AML-193 (cell line): ENCODE results near the gene COL5A1.
"Not testable (repeated sequence)": the region's sequence is repeated elsewhere in the genome, so short reads cannot be mapped to it uniquely, and the experiment has no call there.

Experiments
- DNase-seq, 2 experiments: peaks; one replicate each; lab custom pipeline; 2025; lab: John Stamatoyannopoulos, UW

COL5A1 gene

DNA sequence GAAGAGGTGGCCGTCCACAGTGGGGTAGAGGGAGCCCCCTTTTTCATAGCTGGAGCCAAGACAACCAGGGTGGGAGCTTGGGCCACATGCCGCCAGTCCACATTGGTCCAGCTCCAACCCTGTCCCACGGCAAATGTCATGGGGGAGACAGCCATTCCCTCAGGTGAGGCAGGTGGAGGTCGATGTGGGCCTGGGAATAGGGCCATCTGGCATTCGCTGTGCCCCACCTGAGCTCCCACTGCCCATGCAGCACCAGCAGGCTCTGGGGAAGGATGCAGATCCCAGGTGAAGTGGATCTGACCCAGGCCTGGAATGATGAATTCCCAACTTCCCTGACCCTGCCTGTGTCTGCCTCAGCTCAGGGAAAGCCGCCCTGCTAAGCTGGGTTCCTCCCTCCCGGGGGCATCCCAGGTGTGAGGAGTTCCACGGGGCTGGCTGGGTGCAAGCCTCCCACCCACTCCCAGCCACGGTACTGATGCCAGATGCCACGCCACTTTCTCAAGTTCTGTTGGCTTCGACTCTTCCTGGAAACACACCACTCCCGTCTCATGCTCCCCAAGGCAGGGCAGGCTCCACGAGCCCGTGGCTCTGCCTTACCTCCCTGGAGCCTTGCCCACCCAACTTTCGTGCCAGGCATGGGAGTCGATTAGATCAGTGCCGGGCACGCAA lies 213.8 kb downstream of the COL5A1 start:
- DNase-seq = no peak

DNA sequence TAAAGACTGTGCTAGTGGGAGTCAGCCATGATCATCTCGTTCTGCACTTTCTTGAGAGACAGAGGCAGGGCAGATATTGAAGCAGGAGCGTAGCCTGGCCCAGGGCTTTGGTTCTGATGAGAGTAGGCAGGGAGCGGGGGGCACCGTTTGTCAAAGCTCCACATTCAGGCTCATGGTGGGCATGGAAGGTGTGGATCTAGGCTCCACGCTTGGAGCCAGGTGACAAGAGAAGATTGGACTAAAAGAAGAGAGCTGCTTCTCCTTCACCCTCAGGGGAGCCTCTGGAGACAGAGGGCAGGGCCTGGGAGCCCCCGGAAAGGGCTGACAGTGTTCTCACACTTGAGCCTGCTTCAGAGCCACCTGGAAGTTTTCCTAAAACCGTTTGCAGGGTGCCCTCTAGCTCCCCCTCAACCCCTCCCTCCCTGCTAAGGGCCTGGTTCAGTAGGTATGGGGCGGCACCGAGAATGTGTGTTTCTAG lies 214.3 kb downstream of the COL5A1 start:
- no peak for DNase-seq

DNA sequence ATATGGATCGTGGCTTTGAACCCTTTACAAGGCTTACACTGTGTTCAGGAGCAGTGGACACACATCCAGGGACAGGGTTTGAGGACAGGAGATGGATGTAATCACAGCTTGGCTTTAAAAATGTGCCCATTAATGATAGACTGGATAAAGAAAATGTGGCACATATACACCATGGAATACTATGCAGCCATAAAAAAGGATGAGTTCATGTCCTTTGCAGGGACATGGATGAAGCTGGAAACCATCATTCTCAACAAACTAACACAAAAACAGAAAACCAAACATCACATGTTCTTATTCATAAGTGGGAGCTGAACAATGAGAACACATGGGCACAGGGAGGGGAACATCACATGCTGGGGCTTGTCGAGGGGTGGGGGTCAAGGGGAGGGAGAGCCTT lies 215.8 kb downstream of the COL5A1 start:
- not testable (repeated sequence) for DNase-seq

DNA sequence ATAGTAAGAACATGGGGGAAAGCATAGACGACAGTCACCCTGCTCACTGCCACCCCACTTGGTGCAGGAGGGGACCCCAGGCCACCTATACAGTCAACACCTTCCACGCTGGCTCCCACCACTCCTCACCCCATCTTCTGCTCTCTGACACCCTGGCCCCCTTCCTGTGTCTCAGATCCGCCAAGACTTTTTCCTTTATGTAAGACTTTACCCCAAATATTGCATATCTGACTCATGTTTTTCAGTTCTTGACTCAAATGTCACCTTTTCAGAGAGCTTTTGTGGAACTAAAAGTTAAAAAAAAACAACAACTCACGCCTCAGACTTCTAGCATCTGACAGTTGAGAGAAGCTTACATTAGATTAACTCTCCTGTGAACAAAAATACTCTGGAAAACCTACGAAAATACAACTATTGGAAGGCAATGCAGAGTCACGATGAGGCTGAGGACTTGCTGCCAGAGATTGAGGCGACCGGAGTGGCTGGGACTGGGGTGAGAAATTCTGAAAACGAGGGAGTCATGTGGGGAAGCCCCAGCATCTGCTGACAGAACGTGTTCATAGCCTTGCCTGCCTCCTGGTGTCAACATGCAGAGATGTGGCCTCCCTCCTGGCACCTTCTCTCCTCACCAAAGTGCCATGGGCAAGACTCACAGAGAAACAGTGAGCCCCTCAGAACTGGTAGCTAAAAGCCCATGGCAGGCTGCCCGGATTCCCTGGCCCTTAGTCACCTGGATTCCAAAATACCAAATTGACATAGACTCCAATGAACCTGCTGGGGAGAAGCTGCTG lies 216.6 kb downstream of the COL5A1 start:
- DNase-seq = no peak

DNA sequence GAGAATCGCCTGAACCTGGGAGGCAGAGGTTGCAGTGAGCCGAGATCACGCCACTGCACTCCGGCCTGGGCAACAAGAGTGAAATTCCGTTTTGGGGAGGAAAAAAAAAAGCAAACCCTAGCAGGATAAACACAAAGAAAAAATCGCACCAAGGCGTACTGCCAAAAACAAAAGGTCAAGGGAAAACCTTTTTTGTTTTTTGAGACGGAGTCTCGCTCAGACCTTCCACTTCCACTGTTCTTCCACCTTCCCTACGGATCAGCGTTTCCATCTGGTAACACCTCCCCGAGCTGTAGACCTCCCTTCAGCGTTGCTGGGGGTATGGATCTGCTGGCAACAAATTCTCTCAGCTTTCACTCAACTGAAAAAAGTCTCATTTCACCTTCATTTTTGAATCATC lies 218.9 kb downstream of the COL5A1 start:
- DNase-seq = no peak

DNA sequence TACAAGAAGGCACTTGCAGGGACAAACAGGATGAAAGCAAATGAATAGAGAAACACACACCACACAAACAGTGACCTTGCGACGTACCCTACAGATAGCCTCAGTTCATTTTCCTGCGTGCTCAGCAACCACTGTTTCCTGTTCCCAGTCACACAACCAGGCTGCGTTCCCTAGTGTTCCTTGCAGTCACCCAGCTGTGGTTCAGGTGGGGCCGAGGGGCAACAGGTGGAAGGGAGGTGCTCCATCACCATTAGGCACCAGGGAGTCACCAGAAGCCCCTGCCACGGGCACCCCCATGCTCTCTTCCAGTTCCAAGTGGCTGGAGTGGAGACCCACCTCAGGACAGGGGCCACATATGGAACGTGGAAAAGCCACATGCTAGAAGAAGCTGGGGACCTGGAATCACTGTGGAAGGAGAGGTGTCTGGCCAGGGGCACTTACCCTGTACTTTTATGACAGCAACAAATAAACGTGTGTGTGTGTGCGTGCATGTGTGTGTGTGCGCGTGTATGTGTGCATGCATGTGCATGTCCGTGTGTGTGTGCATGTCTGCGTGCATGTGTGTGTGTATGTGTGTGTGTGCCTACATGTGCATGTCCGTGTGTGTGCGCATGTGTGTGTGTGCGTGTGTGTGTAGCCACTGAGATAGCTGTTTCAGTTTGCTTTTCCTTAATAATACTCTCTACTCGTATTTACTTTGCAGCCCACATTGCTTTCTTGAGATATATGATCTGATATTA lies 220.2 kb downstream of the COL5A1 start:
- no peak for DNase-seq

DNA sequence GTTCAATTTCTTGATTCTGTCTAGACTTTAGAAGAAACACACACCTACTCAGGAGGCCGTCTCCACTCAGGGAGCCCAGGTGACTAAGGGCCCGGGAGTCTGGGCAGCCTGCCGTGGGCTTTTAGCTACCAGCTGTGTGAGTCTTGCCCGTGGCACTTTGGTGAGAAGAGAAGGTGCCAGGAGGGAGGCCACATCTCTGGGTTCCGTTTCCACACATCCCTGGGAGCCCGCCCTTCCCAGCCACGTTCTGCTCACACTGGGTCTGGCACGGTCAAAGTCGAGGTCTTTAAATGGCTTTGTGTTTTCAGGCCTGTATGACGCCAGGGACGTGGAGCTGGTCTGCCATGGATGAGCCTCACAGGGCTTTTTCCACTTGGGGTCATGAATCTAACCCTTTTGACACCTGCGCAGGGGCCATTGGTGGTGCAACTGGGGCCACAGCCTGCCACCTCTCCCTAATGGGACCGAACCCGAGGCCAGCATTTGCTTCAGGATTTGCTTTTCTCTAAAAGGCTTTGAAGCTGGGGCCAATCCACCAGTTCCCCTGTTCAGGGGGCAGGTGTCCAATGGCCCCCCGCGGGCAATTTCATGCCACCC lies 221.8 kb downstream of the COL5A1 start:
- no peak for DNase-seq

DNA sequence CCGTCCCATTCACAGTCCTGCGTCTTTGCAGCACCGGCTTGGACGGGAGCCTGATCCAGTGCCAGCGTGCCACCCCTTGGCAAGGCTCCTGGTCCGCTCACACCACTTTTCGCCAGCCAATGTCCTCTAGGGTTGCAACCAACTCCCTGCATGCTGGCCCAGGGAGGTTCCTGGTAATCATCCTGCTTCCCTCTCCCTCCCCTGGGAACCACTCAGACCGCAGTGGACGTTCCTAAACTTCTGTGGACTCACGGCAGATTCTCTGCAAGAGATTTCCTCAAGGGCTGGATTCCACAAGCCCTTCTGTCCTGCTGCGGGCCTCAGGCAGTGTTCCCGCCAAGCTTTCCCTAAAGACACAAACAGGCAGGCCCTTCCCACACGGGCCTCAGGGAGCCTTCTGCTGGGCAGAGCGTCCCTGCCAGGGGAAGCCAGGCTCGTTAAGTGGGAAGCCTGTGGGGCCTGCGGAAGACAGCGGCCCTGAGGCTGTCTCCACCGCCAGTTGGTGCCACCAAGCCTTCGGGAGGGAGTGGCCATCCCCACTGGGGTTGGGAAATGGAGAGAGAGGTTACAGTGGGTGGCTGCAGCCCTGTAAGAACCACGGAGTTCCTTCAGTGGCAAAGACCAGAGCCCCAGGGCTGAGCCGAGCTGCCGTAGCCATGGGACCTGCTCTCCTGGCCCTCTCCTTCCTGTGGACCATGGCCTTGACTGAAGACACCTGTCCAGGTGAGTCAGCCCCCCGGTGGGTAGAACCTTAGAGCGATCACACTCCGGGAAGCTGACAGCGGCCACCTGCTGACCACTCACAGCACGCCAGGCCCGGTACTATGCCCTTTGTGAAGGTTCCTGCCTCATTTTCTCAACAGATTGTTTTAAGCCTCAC lies 222.6 kb downstream of the COL5A1 start:
- no peak for DNase-seq

DNA sequence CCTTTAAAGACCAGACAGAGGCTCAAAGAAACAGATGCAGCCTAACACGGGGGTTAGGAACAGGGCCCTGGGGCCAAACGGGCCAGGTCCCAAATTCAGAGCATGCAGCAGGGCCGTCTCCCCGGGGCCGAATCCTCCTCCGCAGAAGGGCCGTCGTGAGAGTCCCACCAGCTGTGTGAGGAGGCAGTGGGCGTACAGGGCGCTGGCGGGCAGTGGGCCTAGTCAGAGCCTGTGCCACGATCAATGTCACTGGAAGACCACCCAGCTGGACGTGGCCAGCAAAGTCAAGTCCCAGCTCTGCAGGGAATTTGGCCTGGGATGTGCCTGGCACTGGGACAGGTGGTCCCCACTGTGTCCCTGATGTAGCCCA lies 223.2 kb downstream of the COL5A1 start:
- DNase-seq = no peak

DNA sequence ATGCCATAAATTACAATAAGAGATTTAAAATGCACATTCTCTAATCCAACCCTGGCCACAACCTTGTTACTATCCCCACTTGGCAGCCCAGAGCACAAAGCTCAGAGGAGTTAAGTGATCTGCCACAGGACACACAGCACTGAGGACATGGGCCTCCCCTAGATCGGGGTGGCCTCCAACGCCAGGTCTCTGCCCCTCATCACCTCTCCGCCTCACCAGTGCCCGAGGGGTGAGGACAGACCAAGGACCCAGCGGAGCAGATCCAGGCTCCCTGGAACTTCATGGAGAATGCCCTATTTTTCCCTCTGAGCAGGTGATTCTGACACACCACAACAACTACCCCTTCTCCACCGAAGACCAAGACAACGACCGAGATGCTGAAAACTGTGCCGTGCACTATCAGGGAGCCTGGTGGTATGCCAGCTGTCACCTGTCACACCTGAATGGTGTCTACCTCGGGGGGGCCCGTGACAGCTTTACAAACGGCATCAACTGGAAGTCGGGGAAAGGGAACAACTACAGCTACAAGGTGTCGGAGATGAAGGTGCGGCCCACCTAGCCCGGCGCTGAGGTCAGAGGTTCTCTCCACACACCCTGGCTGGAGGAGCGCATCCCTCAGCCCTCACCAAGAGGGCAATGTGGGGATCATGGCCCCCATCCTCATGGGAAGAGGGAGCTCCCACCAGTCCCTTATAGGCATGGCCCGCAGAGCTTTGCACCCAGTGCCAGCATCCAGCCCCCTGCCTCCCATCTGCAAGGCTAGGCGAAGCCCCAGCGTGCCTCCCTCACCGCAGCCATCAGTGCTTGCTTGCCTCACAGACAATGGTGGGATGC lies 226.5 kb downstream of the COL5A1 start:
- no peak for DNase-seq

DNA sequence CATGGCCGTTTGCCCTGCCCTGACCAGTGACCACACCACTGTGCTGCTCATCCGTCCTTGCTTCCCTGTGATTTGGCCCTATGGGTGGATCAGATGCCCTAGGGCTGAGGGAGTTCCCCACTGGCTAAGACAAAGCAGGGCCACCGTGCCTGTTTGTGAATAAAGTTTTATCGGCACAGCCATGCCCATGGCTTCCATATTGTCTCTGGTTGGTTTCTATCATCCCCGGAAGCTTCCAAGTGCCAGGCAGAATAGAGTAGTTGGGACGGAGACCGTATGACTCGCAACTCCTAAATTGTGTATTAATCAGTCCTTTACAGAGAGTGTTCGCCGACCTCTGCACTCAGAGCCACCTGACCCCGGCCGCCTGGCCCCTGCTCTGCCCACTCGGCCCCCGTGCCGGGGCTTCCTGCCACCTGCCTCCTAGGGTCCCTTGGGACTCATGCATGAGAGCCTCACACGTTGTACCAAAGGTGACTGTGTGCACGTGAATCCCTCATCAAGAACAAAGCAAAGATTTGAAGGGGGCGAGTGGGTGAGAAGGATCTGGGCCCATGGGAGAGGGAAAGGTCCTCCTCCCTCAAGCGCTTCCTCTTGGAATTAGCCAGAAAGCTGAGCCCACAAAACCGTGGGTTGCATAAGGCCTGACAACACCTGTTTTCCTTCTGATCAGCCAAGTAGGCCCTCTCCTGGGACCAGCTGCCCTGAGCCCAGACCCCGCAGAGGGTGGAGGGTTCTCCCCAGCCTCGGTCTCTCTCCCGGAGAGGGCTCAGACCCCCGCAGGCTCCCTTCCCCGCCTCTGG lies 227.3 kb downstream of the COL5A1 start:
- no peak for DNase-seq

DNA sequence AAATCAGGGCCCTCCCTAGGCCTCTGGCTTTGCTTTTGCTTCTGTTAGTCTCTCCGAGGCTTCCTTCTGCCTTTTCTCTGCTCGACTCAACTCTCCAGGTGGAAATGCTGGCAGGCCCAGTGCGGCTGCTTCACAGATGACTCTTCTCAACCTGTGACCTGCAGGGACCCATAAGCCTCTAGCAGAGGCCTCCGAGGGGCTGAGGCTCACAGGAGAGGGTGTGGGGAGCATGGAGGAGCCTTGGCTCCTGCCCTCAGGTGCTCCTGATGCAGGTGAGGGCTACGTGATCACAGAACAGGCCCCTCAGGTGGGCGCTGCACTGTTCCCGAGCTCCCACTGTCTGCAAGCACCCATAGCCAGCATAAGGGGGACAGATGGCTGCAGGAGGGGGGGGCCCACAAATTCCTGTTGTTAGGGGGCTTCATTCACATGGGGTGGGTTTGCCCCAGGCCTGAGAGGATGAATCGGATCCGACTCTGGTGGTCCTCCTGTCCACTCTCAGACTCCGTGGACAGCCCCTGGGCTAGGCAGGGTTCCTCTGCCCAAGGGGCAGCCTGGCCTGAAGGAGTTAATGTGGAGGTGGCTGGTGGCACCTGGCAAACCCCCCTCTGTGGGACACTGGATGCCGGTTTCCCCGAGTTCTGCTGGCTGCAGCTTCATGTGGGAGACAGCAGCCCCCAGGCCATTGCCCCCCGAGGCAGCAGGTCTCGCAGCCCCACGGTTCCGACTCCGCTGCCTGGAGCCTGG lies 228.1 kb downstream of the COL5A1 start:
- DNase-seq = no peak

DNA sequence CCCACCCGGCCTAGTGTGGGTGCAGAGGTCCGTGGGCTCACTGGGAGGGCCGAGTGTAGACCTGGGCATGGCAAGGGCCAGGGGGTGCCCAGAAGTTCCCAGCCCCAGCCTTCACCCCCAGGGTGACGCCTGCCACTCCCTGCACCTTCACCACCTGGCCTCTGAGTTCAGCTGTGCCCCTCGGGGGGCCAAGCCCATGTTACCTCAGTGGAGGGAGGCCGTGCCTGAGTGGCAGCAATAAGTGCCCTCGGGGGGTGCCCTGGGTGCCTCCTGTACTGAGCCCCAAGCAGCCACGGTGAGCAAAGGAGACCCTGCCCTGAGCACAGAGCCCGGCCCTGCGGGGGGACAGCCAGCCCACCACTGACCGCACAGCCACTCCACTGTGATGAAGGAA lies 228.7 kb downstream of the COL5A1 start:
- no peak for DNase-seq

DNA sequence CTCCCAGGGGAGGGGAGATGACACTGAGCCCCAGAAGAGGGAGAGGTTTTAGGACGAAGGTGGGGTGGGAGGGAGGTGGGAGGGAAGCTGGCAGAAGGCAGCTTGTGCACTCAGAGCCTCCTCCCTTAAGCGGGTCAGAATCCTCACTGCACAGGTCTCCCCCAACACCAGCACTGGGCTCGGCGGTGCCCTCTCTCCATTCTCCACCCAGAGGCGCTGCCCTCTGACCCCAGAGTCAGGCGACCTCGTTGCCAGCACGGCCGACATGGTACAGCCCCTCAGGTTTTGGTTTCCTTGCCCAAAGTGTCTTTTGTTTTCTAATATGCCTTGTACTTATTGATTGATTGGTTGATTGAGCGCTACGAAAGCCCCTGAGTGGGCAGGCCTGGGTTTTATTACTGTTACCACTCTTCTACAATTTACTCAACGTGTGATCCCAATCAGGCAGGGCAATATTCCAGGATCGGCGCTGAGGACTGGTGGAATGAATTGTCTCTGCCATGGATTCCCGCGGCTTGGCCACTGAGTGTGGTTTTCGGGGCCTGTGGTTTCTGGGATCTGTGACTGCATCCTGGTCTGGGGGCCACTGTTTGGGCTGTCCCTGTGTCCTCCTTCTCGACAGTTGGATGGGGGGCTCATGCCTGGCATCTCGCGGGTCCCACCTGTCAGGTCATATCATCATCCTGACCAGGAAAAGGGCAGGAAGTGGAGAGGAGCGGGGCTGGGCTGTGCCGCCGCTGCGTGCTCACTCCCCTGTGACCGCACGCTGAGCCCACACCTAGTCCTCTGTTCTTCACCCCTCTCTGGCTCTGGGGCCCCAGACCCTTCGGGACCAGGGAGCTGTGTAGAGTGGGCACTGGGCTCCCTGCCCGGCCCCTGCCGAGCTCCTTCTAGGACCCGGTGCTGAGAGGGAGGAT lies 229.4 kb downstream of the COL5A1 start:
- no peak for DNase-seq

DNA sequence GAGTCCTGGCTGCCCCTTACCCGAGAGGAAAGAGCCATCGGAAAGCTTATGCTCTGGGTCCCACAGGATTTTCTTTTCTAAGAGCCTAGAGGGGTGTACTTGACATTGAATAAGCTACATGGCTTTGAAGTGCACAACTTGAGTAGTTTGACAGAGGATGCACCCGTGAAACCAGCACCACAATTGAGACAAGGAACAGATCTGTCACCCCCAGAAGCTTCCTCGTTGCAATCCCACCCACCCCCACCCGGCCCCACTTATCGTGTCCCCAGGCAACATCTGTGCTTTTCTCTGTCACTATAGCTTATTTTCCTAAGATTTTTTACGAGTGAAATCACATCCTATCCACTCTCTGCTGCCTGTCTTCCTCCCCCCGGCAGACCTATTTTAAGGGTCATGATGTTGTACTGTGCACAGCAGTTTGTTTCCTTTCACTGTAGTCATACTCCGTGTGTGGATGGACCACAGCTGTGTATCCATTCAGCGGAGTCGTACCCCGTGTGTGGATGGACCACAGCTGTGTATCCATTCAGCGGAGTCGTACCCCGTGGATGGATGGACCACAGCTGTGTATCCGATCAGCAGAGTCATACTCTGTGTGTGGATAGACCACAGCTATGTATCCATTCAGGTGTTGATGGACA lies 230.2 kb downstream of the COL5A1 start:
- no peak for DNase-seq

DNA sequence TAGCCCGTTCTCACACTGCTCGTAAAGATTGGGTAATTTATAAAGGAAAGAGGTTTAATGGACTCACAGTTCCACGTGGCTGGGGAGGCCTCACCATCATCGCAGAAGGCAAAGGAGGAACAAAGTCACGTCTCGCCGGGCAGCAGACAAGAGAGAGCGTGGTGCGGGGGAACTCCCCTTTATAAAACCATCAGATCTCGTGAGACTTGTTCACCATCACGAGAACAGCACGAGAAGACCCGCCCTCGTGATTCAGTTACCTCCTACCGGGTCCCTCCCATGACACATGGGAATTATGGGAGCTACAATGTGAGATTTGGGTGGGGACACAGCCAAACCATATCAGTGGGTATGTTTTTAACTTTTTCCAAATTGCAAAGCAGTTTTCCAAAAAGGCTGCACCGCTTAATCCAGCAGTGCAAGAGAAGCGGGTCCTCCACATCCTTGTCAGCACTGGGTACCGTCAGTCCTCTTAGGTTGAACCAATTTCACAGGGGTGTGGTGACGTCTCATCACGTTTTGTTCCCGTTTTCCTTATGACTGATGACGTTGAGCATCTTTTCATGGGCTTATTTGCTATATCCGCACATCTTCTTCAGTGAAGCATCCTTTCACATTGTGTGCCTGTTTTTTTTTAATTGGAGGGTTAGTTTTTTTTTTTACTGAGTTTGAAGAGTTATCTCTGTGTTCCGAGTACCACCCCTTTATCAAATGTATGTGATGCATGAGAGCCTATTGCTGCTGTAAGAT lies 231.1 kb downstream of the COL5A1 start:
- DNase-seq = no peak

DNA sequence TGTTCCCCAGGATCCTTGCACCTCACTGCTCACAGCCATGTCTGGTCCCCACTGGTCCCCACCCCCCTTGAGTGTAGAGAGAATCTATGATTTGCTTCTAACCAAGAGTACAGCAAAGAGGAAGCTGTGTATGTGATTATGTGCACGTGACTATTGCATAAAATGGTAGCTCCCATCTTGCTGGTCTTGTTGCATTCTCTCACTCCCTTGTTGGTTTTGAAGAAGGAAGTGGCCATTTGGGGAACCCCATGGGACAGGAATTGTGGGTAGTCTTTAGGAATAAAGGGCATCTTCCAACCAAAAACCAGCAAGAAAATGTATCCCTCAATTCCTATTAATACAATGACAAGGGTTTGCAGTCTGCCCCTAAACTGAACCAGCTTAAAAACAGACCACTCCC lies 233.8 kb downstream of the COL5A1 start:
- DNase-seq = peak; percentile 5 to 32
